OCI-LY1 (cell line): Measurements from ENCODE around the gene NSUN5.

Experiments
- H2AFZ ChIP-seq: fragments of 200-600 bp; sonication (generic), shearing (Covaris generic); 2 replicates; pipeline ENCODE4 v1.6.0; 2014; ENCODE audit warnings: antibody characterized with exemption, mild to moderate bottlenecking, low read length
- H3F3A ChIP-seq: fragments of 200-600 bp; sonication (generic), shearing (Covaris generic); 2 replicates; pipeline ENCODE4 v1.6.0; 2014; ENCODE audit warnings: mild to moderate bottlenecking, antibody characterized with exemption, low read length, moderate library complexity; ENCODE audit not compliant: insufficient read depth
- H3K27ac ChIP-seq: fragments of 200-600 bp; sonication (generic); 2 replicates; pipeline ENCODE4 v1.5.1; 2014; ENCODE audit warnings: low read length, mixed run types, mild to moderate bottlenecking, low read depth; ENCODE audit not compliant: poor library complexity, severe bottlenecking
- H3K27me3 ChIP-seq: fragments of 200-600 bp; sonication (generic); 2 replicates; pipeline ENCODE4 v1.6.0; 2014; ENCODE audit warnings: antibody characterized with exemption, mild to moderate bottlenecking, low read length, moderate library complexity; ENCODE audit not compliant: insufficient read depth
- H3K36me3 ChIP-seq: fragments of 200-600 bp; sonication (generic); 2 replicates; pipeline ENCODE4 v1.6.1; 2014; ENCODE audit warnings: mild to moderate bottlenecking, antibody characterized with exemption, low read length, moderate library complexity, mixed read lengths; ENCODE audit not compliant: insufficient read depth
- H3K4me1 ChIP-seq: fragments of 200-600 bp; sonication (generic); 2 replicates; pipeline ENCODE4 v1.5.1; 2014; ENCODE audit warnings: mild to moderate bottlenecking, low read length, moderate library complexity; ENCODE audit not compliant: insufficient read depth, severe bottlenecking
- H3K4me2 ChIP-seq: fragments of 200-600 bp; sonication (generic), shearing (Covaris generic); 2 replicates; pipeline ENCODE4 v1.6.1; 2014; ENCODE audit warnings: low read length
- H3K4me3 ChIP-seq: fragments of 200-600 bp; sonication (generic); 2 replicates; pipeline ENCODE4 v1.5.1; 2014; ENCODE audit warnings: low read length, low read depth, mild to moderate bottlenecking, mixed read lengths; ENCODE audit not compliant: poor library complexity, severe bottlenecking
- H3K79me2 ChIP-seq: fragments of 200-600 bp; shearing (Covaris generic); 2 replicates; pipeline ENCODE4 v1.6.1; 2016; ENCODE audit warnings: mixed run types, low read length, mixed read lengths; ENCODE audit not compliant: insufficient read depth
- H3K9ac ChIP-seq: fragments of 200-600 bp; sonication (generic), shearing (Covaris generic); 2 replicates; pipeline ENCODE4 v1.6.1; 2014; ENCODE audit warnings: mild to moderate bottlenecking, low read length, mixed read lengths
- H3K9me2 ChIP-seq: fragments of 200-600 bp; sonication (generic), shearing (Covaris generic); 2 replicates; pipeline ENCODE4 v1.6.1; 2014; ENCODE audit warnings: low read depth, mild to moderate bottlenecking, low read length, mixed read lengths
- H3K9me3 ChIP-seq: fragments of 200-600 bp; shearing (Covaris generic); 2 replicates; pipeline ENCODE4 v1.6.1; 2014; ENCODE audit warnings: low read length, mixed read lengths
- H4K20me1 ChIP-seq: fragments of 200-600 bp; sonication (generic), shearing (Covaris generic); 2 replicates; pipeline ENCODE4 v1.6.0; 2016; ENCODE audit warnings: mild to moderate bottlenecking, low read length; ENCODE audit not compliant: insufficient read depth
- EZH2 ChIP-seq: fragments of 200-600 bp; sonication (generic), shearing (Covaris generic); IDR thresholded peaks from 2 replicates; pipeline ENCODE4 v1.8.0; 2017; ENCODE audit warnings: borderline replicate concordance, mixed run types, mild to moderate bottlenecking, antibody characterized with exemption, low read length, moderate library complexity, mixed read lengths
- TF ChIP-seq, protein P1 (sequence below): fragments of 200-600 bp; sonication (generic), shearing (Covaris generic); IDR thresholded peaks from 2 replicates; pipeline ENCODE4 v1.5.1; 2017; ENCODE audit warnings: mild to moderate bottlenecking, antibody characterized with exemption, low read length, moderate library complexity, mixed read lengths

NSUN5 gene

DNA sequence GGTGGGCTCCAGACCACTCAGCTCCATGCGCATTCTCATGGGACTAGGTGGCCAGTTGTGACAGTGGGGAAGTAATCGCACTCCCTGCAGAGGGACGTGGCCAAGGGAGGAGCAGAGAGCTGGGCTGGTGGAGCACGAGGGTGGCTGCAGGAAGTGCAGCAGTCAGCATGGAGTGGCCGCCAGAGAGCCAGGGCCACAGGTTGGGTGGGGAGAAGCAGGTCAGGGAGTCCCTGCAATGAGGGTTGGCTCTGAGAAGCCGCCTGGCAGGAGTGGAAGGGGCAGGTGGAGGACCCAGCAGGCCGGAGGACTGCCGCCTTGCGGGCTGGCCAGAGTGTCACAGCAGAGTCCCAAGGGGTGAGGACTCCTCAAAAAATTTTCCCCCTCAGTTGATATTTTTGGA is 45.6 kb upstream of the NSUN5 start:
- Histone ChIP-seq H2AFZ (no peak overlapping the region), H3K4me1 (peaks cover 9% of the 10 kb centered on the region), H3K4me2 (no peak overlapping the region), H3F3A (no peaks in the 10 kb centered on the region), H3K79me2 (no peaks in the 10 kb centered on the region), H3K4me3 (no peak overlapping the region), H4K20me1 (no peaks in the 10 kb centered on the region), H3K9me2 (no peaks in the 10 kb centered on the region), H3K27me3 (peaks cover 12% of the 10 kb centered on the region; the same call in 1 of the 2 replicates), H3K27ac (no peak overlapping the region), H3K36me3 (no peaks in the 10 kb centered on the region), H3K9me3 (no peaks in the 10 kb centered on the region), H3K9ac (no peak overlapping the region)
- no peak for TF ChIP-seq EZH2
- TF ChIP-seq, protein P1, sequence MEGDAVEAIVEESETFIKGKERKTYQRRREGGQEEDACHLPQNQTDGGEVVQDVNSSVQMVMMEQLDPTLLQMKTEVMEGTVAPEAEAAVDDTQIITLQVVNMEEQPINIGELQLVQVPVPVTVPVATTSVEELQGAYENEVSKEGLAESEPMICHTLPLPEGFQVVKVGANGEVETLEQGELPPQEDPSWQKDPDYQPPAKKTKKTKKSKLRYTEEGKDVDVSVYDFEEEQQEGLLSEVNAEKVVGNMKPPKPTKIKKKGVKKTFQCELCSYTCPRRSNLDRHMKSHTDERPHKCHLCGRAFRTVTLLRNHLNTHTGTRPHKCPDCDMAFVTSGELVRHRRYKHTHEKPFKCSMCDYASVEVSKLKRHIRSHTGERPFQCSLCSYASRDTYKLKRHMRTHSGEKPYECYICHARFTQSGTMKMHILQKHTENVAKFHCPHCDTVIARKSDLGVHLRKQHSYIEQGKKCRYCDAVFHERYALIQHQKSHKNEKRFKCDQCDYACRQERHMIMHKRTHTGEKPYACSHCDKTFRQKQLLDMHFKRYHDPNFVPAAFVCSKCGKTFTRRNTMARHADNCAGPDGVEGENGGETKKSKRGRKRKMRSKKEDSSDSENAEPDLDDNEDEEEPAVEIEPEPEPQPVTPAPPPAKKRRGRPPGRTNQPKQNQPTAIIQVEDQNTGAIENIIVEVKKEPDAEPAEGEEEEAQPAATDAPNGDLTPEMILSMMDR, result no peak

DNA sequence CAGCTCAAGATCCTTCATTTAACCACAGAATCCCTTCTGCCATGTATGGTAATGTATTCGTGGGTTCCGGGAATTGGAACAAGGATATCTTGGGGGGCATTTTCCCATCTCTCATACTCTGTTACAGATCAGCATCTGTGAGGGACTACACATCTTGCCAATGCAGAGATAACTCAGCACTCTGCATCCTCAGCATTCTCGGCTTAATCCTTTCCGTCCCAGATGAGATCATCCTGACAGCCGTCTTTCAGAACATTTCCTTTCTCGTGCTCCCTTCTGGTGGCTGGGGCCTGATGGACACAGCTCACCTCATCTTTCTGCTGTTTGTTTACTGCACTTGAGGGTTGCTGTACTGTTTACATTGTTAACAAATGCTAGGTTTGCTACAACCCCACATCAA is 44.6 kb upstream of the NSUN5 start:
- no peak overlapping the region for H3K4me2 ChIP-seq
- H3K4me1 ChIP-seq, result peaks cover 6% of the 10 kb centered on the region
- TF ChIP-seq EZH2, result no peak
- TF ChIP-seq, protein P1, result no peak

DNA sequence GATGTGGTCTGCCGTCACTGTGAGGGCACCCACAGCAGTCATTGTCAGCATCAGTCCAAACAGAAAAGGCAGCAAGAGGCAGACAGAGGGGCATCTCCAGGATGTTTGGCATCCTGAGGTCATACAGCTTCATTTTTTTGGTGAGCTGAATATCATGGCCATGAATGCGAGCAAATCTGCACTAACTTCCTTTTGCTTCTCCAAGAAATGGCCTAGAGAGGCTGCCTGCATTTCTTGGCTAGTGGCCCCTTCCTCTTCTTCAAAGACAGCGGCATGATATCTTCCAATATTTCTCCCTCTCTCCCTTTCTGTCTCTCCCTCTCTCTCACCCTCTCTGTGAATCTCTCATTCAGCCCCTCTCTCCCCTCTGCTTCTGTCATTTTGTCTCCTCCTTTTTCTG is 44.2 kb upstream of the NSUN5 start:
- Histone ChIP-seq H3K4me1 (peaks cover 2% of the 10 kb centered on the region), H3K27ac (no peak overlapping the region), H3K27me3 (peaks cover 16% of the 10 kb centered on the region; the same call in 1 of the 2 replicates), H3K4me2 (no peak overlapping the region), H4K20me1 (no peaks in the 10 kb centered on the region), H3F3A (no peaks in the 10 kb centered on the region), H3K9me3 (no peaks in the 10 kb centered on the region), H3K9me2 (no peaks in the 10 kb centered on the region), H3K9ac (no peak overlapping the region), H3K79me2 (no peaks in the 10 kb centered on the region), H3K4me3 (no peak overlapping the region), H3K36me3 (no peaks in the 10 kb centered on the region), H2AFZ (no peak overlapping the region)
- TF ChIP-seq, protein P1, result no peak
- TF ChIP-seq EZH2, result no peak

More for the DNA sequence above, 44.6 kb upstream of the NSUN5 start:
- no peaks in the 10 kb centered on the region for H4K20me1 ChIP-seq
- no peaks in the 10 kb centered on the region for H3K36me3 ChIP-seq
- no peak overlapping the region for H3K9ac ChIP-seq
- no peaks in the 10 kb centered on the region for H3K79me2 ChIP-seq
- peaks cover 14% of the 10 kb centered on the region; the same call in 1 of the 2 replicates for H3K27me3 ChIP-seq
- no peak overlapping the region for H2AFZ ChIP-seq
- H3K27ac ChIP-seq, result no peak overlapping the region
- H3K9me2 ChIP-seq, result no peaks in the 10 kb centered on the region
- no peaks in the 10 kb centered on the region for H3F3A ChIP-seq
- no peaks in the 10 kb centered on the region for H3K9me3 ChIP-seq
- no peak overlapping the region for H3K4me3 ChIP-seq
